HepG2 (cell line): ENCODE measurements around the gene PLSCR4.

Experiments
- GPN1 ChIP-seq: sonication (generic); formaldehyde crosslinking; IDR thresholded peaks from 2 replicates; pipeline ENCODE4 v1.5.1; 2020; ENCODE audit warnings: missing genetic modification reagents, borderline replicate concordance
- PCBP2 ChIP-seq: fragments of 200-400 bp; formaldehyde crosslinking; optimal IDR thresholded peaks from 2 replicates; pipeline ENCODE3; 2018; ENCODE audit warnings: low read length, low read depth; ENCODE audit not compliant: poor library complexity, severe bottlenecking
- PHF8 ChIP-seq: sonication (generic); formaldehyde crosslinking; IDR thresholded peaks from 2 replicates; pipeline ENCODE4 v1.5.0; 2020; ENCODE audit warnings: missing genetic modification reagents
- RAD21 ChIP-seq: fragments of 450-650 bp; formaldehyde crosslinking; IDR thresholded peaks from 2 replicates; pipeline ENCODE4 v1.5.0; 2020; ENCODE audit warnings: mild to moderate bottlenecking
- SRSF1 ChIP-seq: fragments of 200-400 bp; formaldehyde crosslinking; optimal IDR thresholded peaks from 2 replicates; pipeline ENCODE3; 2017; ENCODE audit warnings: mild to moderate bottlenecking, low read depth, low read length, moderate library complexity
- ZBTB7A ChIP-seq: sonication (generic); formaldehyde crosslinking; IDR thresholded peaks from 2 replicates; pipeline ENCODE4 v1.8.0; 2022; ENCODE audit warnings: mild to moderate bottlenecking, missing genetic modification reagents
- ZSCAN12 ChIP-seq: sonication (generic); formaldehyde crosslinking; IDR thresholded peaks from 2 replicates; pipeline ENCODE4 v1.9.0; 2021; ENCODE audit warnings: mild to moderate bottlenecking, missing genetic modification reagents
- TF ChIP-seq, protein P1 (sequence below): sonication (generic); formaldehyde crosslinking; IDR thresholded peaks from 2 replicates; pipeline ENCODE4 v1.8.1; 2023; ENCODE audit warnings: missing genetic modification reagents, inconsistent platforms, borderline replicate concordance
- TF ChIP-seq, protein P2 (sequence below): sonication (generic); formaldehyde crosslinking; IDR thresholded peaks from 2 replicates; pipeline ENCODE4 v1.5.1; 2020; ENCODE audit warnings: missing genetic modification reagents, mild to moderate bottlenecking, borderline replicate concordance
- TF ChIP-seq, protein P3 (sequence below): sonication (generic); formaldehyde crosslinking; IDR thresholded peaks from 2 replicates; pipeline ENCODE4 v1.5.0; 2020; ENCODE audit warnings: mild to moderate bottlenecking, missing genetic modification reagents, moderate library complexity
- TF ChIP-seq, protein P4 (sequence below): sonication (generic); formaldehyde crosslinking; IDR thresholded peaks from 2 replicates; pipeline ENCODE4 v1.5.1; 2020; ENCODE audit warnings: mild to moderate bottlenecking, missing genetic modification reagents

DNA sequence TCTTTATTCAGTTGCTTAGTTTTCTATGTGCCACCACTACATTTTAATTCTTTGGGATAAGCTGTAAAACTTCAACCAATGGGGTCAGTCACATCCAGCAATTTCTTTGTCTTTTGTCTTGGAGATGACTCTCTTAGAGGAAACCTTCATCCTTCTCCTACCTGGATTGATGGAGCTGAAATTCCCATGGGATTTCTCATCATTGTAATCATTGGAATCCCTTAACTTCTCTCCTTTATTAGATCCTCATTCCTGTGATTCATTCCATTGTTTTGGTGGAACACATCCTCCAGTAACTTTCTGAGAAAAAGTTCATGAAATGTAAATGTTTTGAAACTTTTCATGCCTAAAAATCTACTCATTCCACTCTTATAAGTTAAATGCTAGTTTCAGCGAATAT lies 80.3 kb downstream of the PLSCR4 start:
- no peak for TF ChIP-seq GPN1 (CRISPR knock-in tag)
- TF ChIP-seq, protein P1, sequence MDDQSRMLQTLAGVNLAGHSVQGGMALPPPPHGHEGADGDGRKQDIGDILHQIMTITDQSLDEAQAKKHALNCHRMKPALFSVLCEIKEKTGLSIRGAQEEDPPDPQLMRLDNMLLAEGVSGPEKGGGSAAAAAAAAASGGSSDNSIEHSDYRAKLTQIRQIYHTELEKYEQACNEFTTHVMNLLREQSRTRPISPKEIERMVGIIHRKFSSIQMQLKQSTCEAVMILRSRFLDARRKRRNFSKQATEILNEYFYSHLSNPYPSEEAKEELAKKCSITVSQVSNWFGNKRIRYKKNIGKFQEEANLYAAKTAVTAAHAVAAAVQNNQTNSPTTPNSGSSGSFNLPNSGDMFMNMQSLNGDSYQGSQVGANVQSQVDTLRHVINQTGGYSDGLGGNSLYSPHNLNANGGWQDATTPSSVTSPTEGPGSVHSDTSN (CRISPR knock-in tag) = no peak
- no peak for TF ChIP-seq ZSCAN12
- TF ChIP-seq PHF8 (CRISPR knock-in tag) = no peak
- no peak for TF ChIP-seq ZBTB7A (CRISPR knock-in tag)
- no peak for TF ChIP-seq SRSF1
- TF ChIP-seq, protein P2, sequence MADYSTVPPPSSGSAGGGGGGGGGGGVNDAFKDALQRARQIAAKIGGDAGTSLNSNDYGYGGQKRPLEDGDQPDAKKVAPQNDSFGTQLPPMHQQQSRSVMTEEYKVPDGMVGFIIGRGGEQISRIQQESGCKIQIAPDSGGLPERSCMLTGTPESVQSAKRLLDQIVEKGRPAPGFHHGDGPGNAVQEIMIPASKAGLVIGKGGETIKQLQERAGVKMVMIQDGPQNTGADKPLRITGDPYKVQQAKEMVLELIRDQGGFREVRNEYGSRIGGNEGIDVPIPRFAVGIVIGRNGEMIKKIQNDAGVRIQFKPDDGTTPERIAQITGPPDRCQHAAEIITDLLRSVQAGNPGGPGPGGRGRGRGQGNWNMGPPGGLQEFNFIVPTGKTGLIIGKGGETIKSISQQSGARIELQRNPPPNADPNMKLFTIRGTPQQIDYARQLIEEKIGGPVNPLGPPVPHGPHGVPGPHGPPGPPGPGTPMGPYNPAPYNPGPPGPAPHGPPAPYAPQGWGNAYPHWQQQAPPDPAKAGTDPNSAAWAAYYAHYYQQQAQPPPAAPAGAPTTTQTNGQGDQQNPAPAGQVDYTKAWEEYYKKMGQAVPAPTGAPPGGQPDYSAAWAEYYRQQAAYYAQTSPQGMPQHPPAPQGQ (CRISPR knock-in tag) = no peak
- TF ChIP-seq, protein P3, sequence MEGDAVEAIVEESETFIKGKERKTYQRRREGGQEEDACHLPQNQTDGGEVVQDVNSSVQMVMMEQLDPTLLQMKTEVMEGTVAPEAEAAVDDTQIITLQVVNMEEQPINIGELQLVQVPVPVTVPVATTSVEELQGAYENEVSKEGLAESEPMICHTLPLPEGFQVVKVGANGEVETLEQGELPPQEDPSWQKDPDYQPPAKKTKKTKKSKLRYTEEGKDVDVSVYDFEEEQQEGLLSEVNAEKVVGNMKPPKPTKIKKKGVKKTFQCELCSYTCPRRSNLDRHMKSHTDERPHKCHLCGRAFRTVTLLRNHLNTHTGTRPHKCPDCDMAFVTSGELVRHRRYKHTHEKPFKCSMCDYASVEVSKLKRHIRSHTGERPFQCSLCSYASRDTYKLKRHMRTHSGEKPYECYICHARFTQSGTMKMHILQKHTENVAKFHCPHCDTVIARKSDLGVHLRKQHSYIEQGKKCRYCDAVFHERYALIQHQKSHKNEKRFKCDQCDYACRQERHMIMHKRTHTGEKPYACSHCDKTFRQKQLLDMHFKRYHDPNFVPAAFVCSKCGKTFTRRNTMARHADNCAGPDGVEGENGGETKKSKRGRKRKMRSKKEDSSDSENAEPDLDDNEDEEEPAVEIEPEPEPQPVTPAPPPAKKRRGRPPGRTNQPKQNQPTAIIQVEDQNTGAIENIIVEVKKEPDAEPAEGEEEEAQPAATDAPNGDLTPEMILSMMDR (CRISPR knock-in tag) = no peak
- no peak for TF ChIP-seq PCBP2
- TF ChIP-seq, protein P4, sequence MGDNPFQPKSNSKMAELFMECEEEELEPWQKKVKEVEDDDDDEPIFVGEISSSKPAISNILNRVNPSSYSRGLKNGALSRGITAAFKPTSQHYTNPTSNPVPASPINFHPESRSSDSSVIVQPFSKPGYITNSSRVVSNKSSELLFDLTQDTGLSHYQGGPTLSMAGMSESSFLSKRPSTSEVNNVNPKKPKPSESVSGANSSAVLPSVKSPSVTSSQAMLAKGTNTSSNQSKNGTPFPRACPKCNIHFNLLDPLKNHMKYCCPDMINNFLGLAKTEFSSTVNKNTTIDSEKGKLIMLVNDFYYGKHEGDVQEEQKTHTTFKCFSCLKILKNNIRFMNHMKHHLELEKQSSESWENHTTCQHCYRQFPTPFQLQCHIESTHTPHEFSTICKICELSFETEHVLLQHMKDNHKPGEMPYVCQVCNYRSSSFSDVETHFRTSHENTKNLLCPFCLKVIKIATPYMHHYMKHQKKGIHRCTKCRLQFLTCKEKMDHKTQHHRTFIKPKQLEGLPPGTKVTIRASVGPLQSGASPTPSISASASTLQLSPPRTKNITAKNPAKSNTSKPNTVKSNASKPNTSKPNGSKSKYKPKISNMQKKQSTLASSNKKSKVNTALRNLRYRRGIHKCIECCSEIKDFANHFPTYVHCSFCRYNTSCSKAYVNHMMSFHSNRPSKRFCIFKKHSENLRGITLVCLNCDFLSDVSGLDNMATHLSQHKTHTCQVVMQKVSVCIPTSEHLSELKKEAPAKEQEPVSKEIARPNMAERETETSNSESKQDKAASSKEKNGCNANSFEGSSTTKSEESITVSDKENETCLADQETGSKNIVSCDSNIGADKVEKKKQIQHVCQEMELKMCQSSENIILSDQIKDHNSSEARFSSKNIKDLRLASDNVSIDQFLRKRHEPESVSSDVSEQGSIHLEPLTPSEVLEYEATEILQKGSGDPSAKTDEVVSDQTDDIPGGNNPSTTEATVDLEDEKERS (CRISPR knock-in tag) = no peak
- TF ChIP-seq RAD21 (CRISPR knock-in tag) = no peak
